Right cardiac atrium (tissue), 5 donors: ENCODE measurements around the gene PRKN. TPM values are rescaled to one million over a fixed set of nuclear protein-coding genes. Genes with fewer than 3 reads are reported as not detected.

ENCODE experiments used
- ATAC-seq, 2 donors: fragments of 200-7000 bp; cut with Tn5 transposase; one replicate each; pipeline versions ENCODE4 v1.8.0 to v1.9.1; 2020; ENCODE audit warnings: moderate library complexity in 2 of 2, mild to moderate bottlenecking in 1 of 2
- DNase-seq, 3 donors: peaks; one replicate each; pipeline ENCODE4 v3.0.0-alpha.2; 2020
- H3K27ac ChIP-seq: one replicate; pipeline ENCODE4 v1.5.1; 2013; ENCODE audit warnings: mild to moderate bottlenecking, low read length, control low read depth, moderate library complexity
- H3K27me3 ChIP-seq: one replicate; pipeline ENCODE4 v1.6.1; 2013; ENCODE audit not compliant: control insufficient read depth, insufficient read depth
- H3K4me1 ChIP-seq: one replicate; pipeline ENCODE4 v1.6.1; 2013; ENCODE audit warnings: low read length; ENCODE audit not compliant: control insufficient read depth, insufficient read depth
- H3K4me3 ChIP-seq: one replicate; pipeline ENCODE4 v1.5.1; 2013; ENCODE audit warnings: low read length, control low read depth
- H3K9me3 ChIP-seq: one replicate; pipeline ENCODE4 v1.6.1; 2013; ENCODE audit warnings: low read length; ENCODE audit not compliant: control insufficient read depth
- WGBS: extraction: QIAGEN DNeasy Blood & Tissue Kit; methylation state at CpG from one replicate; pipeline ENCODE4 v1.1.7; 2013; 5-methylcytosine and 5-hydroxymethylcytosine counted together
- intact Hi-C, 4 donors: fragments of 100-400 bp; cut with DNase I; formaldehyde crosslinking; loops; one replicate each; pipeline versions ENCODE4 v1.11.0 to v1.14.0; 2022 to 2023
- polyA plus RNA-seq: library from polyadenylated mRNA; stranded (reverse); fragments of 200-250 nt; gene quantifications from one replicate; pipeline ENCODE4 v1.2.3, GENCODE V29; 2013
- total RNA-seq, 4 donors: library from RNA; stranded (reverse); fragmentation: NEBNext Ultra II Directional; extraction: Animal tissue kit (Norgen Biotek cat#: 25700); gene quantifications; one replicate each; pipeline ENCODE4 v1.2.1, GENCODE V29; 2021
- donor health status: healthy with polysubstance abuse.
- donor health status: DM: no; HTN: yes; CAD: no.
- donor health status: DM: no; HTN: no; CAD: no.
- donor health status: DM: no; HTN: yes; CAD: no; lungs with severe emphysema.
- donor health status: DM: yes; HTN: yes; CAD: no.

Gene PRKN
- total and polyA plus RNA-seq, 5 donors, result 9.6 to 33.0 (median 24.8) TPM

DNA sequence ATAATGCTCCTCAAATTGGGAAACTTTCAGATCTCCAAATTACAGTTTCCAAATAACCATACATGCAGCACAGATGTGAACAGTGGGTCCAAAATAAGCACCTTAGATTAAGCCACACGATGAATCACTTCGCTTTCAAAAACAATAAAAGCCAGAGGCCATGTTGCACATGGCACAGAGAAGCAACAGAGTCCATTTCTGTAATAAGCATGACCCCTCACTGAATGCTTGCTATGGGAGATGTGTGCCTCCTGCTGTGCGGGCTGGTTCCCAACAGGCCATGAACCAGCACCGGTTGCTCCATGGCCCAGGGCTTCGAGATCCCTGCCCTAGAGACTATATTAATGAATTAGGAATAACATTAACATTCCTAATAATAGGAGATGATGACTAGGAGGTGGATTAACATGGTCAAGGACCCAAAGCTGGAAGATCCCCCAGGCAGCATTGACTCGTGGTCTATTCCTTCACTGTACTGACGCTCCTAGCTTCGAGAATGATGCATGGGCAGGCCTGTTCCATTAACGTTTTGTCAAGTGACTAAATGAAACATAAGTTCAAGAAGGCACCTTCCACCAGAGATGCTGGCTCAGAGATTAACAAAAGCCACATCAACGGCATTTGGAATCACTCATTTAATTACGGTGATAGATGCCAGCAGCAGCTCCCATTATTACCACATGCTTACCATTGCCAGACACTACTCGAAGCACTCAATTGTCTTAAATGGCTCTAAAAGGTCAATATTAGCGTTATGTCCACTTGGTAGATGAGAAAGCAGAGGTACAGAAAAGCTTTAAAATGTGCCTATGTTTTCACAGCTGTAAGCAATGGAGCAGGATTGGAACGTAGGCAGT is 983.1 kb downstream of the PRKN start:
- no peaks in the 10 kb centered on the region for H3K9me3 ChIP-seq
- no peak for DNase-seq
- intact Hi-C loops, result no loop called here
- 89% methylated on average over 14 of the region's 14 CpGs for WGBS
- no peak overlapping the region for H3K27ac ChIP-seq
- no peak for ATAC-seq
- H3K4me1 ChIP-seq, result no peaks in the 10 kb centered on the region
- no peaks in the 10 kb centered on the region for H3K27me3 ChIP-seq
- H3K4me3 ChIP-seq, result no peak overlapping the region

DNA sequence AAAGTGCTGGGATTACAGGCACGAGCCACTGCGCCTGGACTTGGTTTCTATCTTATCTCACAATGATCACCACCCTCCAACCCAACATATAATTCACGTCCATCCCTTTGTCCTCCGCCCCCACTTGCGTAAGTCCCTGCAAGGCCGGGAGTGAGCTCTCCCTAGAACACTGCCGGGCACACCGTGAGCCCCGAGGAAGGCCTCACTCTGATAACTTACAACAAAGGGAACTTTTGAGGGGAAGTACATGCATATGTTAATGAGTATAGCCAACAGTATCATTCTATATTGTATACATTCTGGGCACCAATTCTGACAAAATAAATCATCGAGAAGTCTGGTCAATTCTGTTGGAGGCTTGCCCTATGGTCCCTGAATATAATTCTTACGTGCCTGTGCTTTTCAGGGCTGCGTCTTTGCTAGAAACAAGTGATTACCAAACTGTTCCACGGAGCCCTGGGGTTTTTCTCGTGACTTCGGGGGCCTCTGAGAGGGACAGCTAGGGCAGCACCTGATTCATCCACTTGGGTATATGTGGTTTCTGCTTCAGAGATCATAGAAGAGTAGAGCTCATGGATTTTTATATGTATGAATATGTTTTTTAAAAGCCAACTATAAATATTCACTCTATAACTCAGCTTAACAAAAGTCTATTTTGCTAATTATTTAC is 983.9 kb downstream of the PRKN start:
- 96% methylated on average over 15 of the region's 15 CpGs for WGBS
- intact Hi-C loops, result no loop called here
- Histone ChIP-seq H3K4me1 (no peaks in the 10 kb centered on the region), H3K9me3 (no peaks in the 10 kb centered on the region), H3K4me3 (no peak overlapping the region), H3K27me3 (no peaks in the 10 kb centered on the region), H3K27ac (no peak overlapping the region)
- ATAC-seq (no peak), DNase-seq (no peak)

DNA sequence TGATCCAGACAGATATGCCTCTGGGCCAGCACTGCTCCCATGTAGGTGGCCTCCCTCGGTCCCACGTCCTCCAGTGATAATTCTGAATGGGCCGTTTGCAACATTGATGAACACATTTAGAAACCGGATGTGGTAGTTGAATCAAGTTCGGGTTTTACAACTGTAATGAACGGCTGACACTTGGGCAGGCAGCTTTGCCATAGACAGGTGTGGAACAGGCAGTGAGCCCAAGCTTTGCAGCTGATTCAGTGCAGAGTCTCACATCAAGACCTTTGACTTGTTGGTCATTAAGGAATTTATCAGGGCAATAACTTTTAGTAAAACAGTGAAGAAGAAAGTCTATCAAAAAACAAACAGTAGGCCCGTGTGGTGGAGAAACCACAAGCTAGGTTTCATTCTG is 987.1 kb downstream of the PRKN start:
- WGBS, result 75% methylated on average over 7 of the region's 7 CpGs
- intact Hi-C loops, result no loop called here
- no peak for ATAC-seq
- Histone ChIP-seq H3K4me1 (no peaks in the 10 kb centered on the region), H3K9me3 (no peaks in the 10 kb centered on the region), H3K27me3 (no peaks in the 10 kb centered on the region), H3K4me3 (no peak overlapping the region), H3K27ac (no peak overlapping the region)
- no peak for DNase-seq

DNA sequence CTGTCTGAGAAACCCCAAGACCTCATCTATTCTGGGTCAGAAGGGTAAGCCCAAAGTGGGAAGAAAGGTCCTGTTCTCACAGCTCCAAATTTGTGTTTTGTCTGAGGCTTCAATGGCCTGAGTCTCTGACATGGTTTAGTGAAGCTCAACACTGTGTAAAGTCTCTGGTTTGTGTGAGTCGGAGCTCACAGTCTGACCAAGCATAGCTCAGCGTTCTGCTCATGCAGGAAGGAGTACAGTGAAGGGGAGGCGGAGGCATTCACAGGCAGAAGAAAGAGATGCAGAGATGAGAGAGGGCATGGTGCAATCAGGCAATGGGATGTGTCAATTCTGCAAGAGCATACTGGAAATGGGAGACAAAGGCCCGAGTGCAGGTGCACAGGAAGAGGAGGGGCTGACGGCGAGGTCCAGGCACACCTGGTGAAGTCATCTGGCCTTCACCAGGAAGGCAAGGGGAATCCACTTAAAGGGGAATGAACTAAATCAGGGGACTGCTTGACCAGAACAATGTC is 990.7 kb downstream of the PRKN start:
- H3K27ac ChIP-seq, result no peak overlapping the region
- intact Hi-C loops, result no loop called here
- H3K9me3 ChIP-seq, result no peaks in the 10 kb centered on the region
- H3K4me3 ChIP-seq, result no peak overlapping the region
- DNase-seq (no peak), ATAC-seq (no peak)
- no peaks in the 10 kb centered on the region for H3K4me1 ChIP-seq
- 67% methylated on average over 6 of the region's 6 CpGs for WGBS
- H3K27me3 ChIP-seq, result no peaks in the 10 kb centered on the region

DNA sequence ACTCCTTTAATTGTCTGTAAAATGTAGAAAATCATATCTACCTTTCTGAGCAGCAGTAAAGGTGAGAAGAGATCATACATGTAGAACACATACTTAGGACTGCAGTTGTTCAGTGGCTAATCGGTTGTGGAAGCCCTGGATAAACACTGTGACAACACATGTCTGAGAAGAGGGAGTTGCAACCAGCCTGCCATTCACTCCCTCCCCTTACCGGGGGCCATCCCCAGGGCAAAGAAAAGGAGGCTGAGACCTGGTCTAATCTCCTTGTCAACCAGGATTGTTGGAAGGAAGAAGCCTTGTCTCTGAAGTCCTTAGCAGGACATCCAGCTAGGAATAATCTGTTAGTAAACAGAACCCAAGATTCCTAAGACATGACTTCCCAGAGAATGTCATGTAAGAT is 991.2 kb downstream of the PRKN start:
- 52% methylated on average over 2 of the region's 2 CpGs for WGBS
- no peaks in the 10 kb centered on the region for H3K27me3 ChIP-seq
- DNase-seq (no peak), ATAC-seq (no peak)
- no peaks in the 10 kb centered on the region for H3K4me1 ChIP-seq
- H3K27ac ChIP-seq, result no peak overlapping the region
- no peak overlapping the region for H3K4me3 ChIP-seq
- intact Hi-C loops, result no loop called here
- no peaks in the 10 kb centered on the region for H3K9me3 ChIP-seq

DNA sequence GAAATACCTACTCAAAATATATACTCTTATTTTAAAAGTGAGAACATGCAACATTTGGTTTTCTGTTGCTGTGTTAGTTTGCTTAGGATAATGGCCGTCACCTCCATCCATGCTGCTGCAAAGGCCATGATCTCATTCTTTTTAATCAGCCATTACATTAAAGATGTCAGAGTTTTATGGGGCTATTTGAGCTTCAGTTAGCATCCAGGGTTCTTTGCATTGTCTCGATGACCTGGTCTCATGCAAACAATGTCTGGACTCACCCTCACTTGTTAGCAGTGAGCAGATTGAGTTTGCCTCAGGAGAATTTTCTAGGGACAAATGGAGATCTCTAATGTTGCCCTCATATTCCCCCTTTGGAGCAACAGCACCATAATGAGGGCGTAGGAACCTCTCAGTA is 995.0 kb downstream of the PRKN start:
- H3K27me3 ChIP-seq, result no peaks in the 10 kb centered on the region
- WGBS, result 91% methylated on average over 3 of the region's 3 CpGs
- DNase-seq, result no peak
- H3K4me1 ChIP-seq, result no peaks in the 10 kb centered on the region
- H3K9me3 ChIP-seq, result no peaks in the 10 kb centered on the region
- intact Hi-C loops, result no loop called here
- no peak overlapping the region for H3K4me3 ChIP-seq
- no peak overlapping the region for H3K27ac ChIP-seq
- ATAC-seq, result no peak

DNA sequence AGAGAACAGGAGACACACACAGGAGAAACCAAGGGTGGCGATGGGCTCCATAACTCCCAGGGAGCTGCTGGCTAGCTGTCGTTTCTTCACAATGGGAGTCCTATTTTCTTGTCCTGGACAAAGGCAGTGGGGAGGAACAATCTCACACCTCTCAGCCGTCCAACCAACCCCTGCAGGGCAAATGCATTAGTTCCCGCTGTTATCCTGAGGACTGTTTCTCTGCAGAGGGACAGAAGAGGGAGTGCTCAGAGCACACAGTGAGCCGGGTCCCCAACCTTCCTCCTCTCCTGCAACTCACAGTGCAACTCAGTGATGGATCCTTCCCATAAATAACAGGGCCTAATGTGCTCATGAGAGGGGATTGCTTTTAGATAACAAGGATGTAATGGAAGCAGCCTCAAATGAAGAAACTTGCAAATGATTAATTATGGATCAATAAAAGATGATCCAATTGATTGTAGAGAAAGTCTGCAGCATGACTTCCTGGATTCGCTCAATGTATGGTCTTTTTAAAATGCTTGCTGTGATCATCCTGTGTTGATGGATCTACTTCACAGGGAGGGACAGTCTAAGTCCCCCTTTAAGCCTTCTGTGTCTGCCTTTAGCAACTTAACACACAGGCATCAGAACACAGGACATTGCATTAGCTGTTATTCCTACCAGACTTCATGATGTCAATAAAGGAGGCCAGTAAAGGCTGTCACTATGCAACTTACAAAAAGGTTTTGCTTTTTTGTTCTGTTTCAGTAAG is 1000.3 kb downstream of the PRKN start:
- Histone ChIP-seq H3K27ac (no peak overlapping the region), H3K9me3 (no peaks in the 10 kb centered on the region), H3K4me1 (no peaks in the 10 kb centered on the region), H3K27me3 (no peaks in the 10 kb centered on the region), H3K4me3 (no peak overlapping the region)
- ATAC-seq (no peak), DNase-seq (no peak)
- 69% methylated on average over 6 of the region's 6 CpGs for WGBS
- intact Hi-C loops, result no loop called here

DNA sequence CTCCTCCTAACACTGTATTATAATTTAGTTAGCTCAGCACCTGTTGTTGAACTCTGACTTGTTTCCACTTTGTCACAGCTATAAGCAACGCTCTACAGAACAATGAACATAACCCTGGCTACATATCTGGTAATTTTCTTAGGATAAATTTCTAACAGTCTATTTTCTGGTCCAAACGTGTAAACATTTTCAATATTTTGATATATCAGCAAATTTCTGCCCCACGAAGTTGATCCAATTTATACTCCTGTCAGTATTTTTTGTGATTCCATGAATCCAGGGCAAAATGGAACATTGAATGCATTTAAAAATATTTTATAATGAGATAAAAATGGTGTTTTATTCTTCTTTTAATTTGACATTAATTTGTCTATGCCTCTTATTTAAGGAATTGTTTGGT is 1005.2 kb downstream of the PRKN start:
- intact Hi-C loops, result no loop called here
- WGBS, result 86% methylated on average over 3 of the region's 3 CpGs
- Histone ChIP-seq H3K9me3 (no peaks in the 10 kb centered on the region), H3K27ac (no peak overlapping the region), H3K27me3 (no peaks in the 10 kb centered on the region), H3K4me1 (no peaks in the 10 kb centered on the region), H3K4me3 (no peak overlapping the region)
- ATAC-seq, result no peak
- no peak for DNase-seq

DNA sequence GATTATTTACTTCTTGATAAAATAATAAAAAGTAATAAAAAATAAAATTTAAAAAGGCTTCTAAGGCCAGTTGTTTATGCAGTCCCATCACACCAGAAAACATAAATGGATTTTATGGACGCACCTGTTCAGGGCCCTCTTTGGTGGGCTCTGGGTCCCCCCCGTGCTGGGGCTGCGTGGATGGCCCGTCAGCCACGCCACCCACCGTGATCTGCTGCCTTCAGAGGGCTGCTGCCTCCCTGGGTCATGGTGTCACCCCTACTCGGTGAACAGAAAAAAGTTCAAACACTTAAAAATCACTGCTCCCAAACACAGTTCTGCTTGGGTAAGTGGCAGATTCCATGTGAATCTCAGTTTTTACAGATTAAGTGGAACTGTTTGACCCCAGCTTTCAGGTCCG is 1006.1 kb downstream of the PRKN start:
- ATAC-seq (no peak), DNase-seq (no peak)
- no peaks in the 10 kb centered on the region for H3K4me1 ChIP-seq
- no peak overlapping the region for H3K4me3 ChIP-seq
- 84% methylated on average over 8 of the region's 8 CpGs for WGBS
- no peaks in the 10 kb centered on the region for H3K27me3 ChIP-seq
- H3K27ac ChIP-seq, result no peak overlapping the region
- intact Hi-C loops, result no loop called here
- no peaks in the 10 kb centered on the region for H3K9me3 ChIP-seq

DNA sequence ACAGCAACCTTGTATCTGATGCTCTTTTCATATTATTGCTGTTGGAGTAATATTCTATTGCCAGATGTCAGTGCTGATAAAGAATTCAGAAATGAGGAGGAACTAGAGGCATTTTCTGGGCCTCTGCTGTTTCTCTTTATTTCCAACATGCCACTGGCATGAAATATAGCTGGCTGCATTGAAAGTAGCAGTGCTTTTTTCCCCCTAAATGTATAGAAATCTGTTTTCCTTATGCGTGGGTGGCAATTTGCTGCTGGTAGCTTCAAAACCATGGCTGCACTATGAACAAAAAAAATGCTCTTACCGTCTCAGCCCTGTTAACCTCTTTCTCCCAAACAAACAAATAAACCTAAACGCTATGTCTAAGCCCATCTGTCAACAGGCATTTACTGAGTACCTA is 1011.4 kb downstream of the PRKN start:
- no peaks in the 10 kb centered on the region for H3K4me1 ChIP-seq
- H3K4me3 ChIP-seq, result no peak overlapping the region
- no peak for ATAC-seq
- H3K27me3 ChIP-seq, result no peaks in the 10 kb centered on the region
- no peaks in the 10 kb centered on the region for H3K9me3 ChIP-seq
- intact Hi-C loops, result no loop called here
- 80% methylated on average over 3 of the region's 3 CpGs for WGBS
- no peak overlapping the region for H3K27ac ChIP-seq
- no peak for DNase-seq

DNA sequence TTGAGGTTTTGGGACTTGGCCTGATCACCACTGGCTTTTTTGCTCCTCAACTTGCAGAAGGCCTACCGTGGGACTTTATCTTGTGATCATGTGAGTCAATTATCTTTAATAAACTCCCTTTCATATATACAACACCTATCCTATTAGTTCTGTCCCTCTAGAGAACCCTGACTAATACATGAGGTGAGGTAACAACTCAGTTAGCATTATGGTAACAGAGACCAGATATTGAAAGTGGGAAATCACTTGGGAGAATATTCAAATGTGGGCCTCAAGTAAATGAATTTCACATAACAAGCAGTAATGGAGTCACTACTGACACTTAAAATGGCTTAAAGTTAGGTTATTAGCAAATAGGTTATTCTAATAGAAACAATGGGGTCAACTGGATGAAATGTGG is 1015.6 kb downstream of the PRKN start:
- no peak overlapping the region for H3K27ac ChIP-seq
- H3K4me1 ChIP-seq, result no peaks in the 10 kb centered on the region
- ATAC-seq (no peak), DNase-seq (no peak)
- H3K27me3 ChIP-seq, result no peaks in the 10 kb centered on the region
- 89% methylated on average over 1 of the region's 1 CpG for WGBS
- no peak overlapping the region for H3K4me3 ChIP-seq
- H3K9me3 ChIP-seq, result no peaks in the 10 kb centered on the region
- intact Hi-C loops, result no loop called here
